HepG2 (cell line): ENCODE data around the gene SMARCB1. TPM values are rescaled to one million over a fixed set of nuclear protein-coding genes. Genes with fewer than 3 reads are reported as not detected.

Source experiments
- AFF4 ChIP-seq: sonication (generic); formaldehyde crosslinking; IDR thresholded peaks from 2 replicates; pipeline ENCODE4 v1.4.0; 2020; ENCODE audit warnings: missing genetic modification reagents
- KLF16 ChIP-seq, 2 experiments: sonication (generic) in 1 of 2; formaldehyde crosslinking in 1 of 2; IDR thresholded peaks; 2 replicates each; pipeline versions ENCODE4 v1.6.1 to v1.8.0; 2016 to 2023; ENCODE audit warnings: missing genetic modification reagents in 2 of 2, missing compliant biosample characterization in 1 of 2
- LCORL ChIP-seq, 2 experiments: fragments of 450-650 bp in 1 of 2; sonication (generic) in 1 of 2; formaldehyde crosslinking in 1 of 2; IDR thresholded peaks; 2 replicates each; pipeline versions ENCODE4 v1.5.0 to v1.6.1; 2017 to 2020; ENCODE audit warnings: antibody characterized with exemption in 1 of 2, missing genetic modification reagents in 1 of 2
- PBX2 ChIP-seq: IDR thresholded peaks from 2 replicates; pipeline ENCODE4 v1.6.1; 2016; ENCODE audit warnings: control low read depth
- PTBP1 ChIP-seq: fragments of 200-400 bp; formaldehyde crosslinking; IDR thresholded peaks from 2 replicates; pipeline ENCODE4 v1.6.1; 2018; ENCODE audit warnings: low read length, low read depth; ENCODE audit not compliant: poor library complexity, severe bottlenecking
- SMC3 ChIP-seq: IDR thresholded peaks from 2 replicates; pipeline ENCODE4 v1.6.1; 2011; ENCODE audit warnings: low read length, improper control_type of control experiment
- SRSF4 ChIP-seq: fragments of 200-400 bp; formaldehyde crosslinking; IDR thresholded peaks from one replicate; pipeline ENCODE4 v1.6.1; 2018; ENCODE audit warnings: mild to moderate bottlenecking, low read depth, low read length, moderate library complexity; ENCODE audit not compliant: poor library complexity, severe bottlenecking
- TBP ChIP-seq: sonication (generic); formaldehyde crosslinking; IDR thresholded peaks from 2 replicates; pipeline ENCODE4 v1.5.0; 2020; ENCODE audit warnings: missing genetic modification reagents
- ZBTB40 ChIP-seq, 2 experiments: fragments of 450-650 bp in 1 of 2; sonication (generic) in 1 of 2; formaldehyde crosslinking in 1 of 2; IDR thresholded peaks; 2 replicates each; pipeline versions ENCODE4 v1.6.1 to v1.8.0; 2016 to 2022; ENCODE audit warnings: antibody characterized with exemption in 1 of 2, mild to moderate bottlenecking in 1 of 2, missing genetic modification reagents in 1 of 2
- ZKSCAN1 ChIP-seq: fragments of 150-350 bp; IDR thresholded peaks from 2 replicates; pipeline ENCODE4 v1.6.1; 2014; ENCODE audit warnings: low read length
- ZNF276 ChIP-seq: sonication (generic); formaldehyde crosslinking; IDR thresholded peaks from 2 replicates; pipeline ENCODE4 v1.4.0; 2020; ENCODE audit warnings: mild to moderate bottlenecking, low read depth, missing genetic modification reagents
- polyA plus RNA-seq, 8 experiments: library from polyadenylated mRNA; depleted of rRNA in 3 of 8; stranded (reverse) in 7 of 8; unstranded in 1 of 8; fragments of >200 nt; fragmentation: Illumina TruSeq in 4 of 8; extraction: Trizol in 4 of 8; gene quantifications; 2 replicates each; pipeline versions ENCODE4 v1.2.1 to v1.2.3, GENCODE V29; 2011 to 2016; ENCODE audit warnings: low read depth in 4 of 8, missing spikeins in 1 of 8, mixed read lengths in 1 of 8; ENCODE audit not compliant: insufficient read depth in 1 of 8
- total RNA-seq, 5 experiments: library from RNA; depleted of rRNA; stranded (reverse); fragments of >200 nt; fragmentation: Illumina TruSeq; extraction: Trizol; gene quantifications; 2 replicates each; pipeline ENCODE4 v1.2.3, GENCODE V29; 2016; ENCODE audit warnings: low read depth in 1 of 5

SMARCB1 gene
- total and polyA plus RNA-seq, 2 of the 13 experiments (the other 11 are each of a cell fraction or from before 2014, with no cell fraction given), result 74.0 to 166 TPM

GRCh38 chr22:23857606-23858483 lies 71.1 kb downstream of the SMARCB1 start, which contains the start of gene SLC2A11 (continued):
- TF ChIP-seq ZBTB40 (IDR thresholded peaks at IDR 0.05) (no peak), ZBTB40 (CRISPR knock-in tag; IDR thresholded peaks at IDR 0.05) (no peak), AFF4 (CRISPR knock-in tag) (no peak), ZKSCAN1 (0 out of 2 replicates have a peak, but pooled peaks have one; percentile 8), SRSF4 (no peak), LCORL (IDR thresholded peaks at IDR 0.05) (no peak), LCORL (CRISPR knock-in tag; IDR thresholded peaks at IDR 0.05) (no peak), TBP (CRISPR knock-in tag) (no peak), SMC3 (no peak), PTBP1 (no peak), ZNF276 (CRISPR knock-in tag) (no peak), KLF16 (CRISPR knock-in tag; IDR thresholded peaks at IDR 0.05) (peak in 1 of 2 experiments; percentile 34; a peak in 1 of 4 replicates), PBX2 (CRISPR knock-in tag) (no peak)
